H1 (cell line): ENCODE measurements around the gene CD248. TPM values are rescaled to one million over a fixed set of nuclear protein-coding genes. Genes with fewer than 3 reads are reported as not detected.

ENCODE experiments used
- CTCF ChIA-PET: fragments of 300-600 bp; sonication (Branson Sonifier 250); formaldehyde crosslinking; loops from one replicate; lab custom pipeline; 2021; ENCODE audit not compliant: partially characterized antibody; lab: Charles Lee
- POLR2A ChIA-PET: fragments of 300-600 bp; sonication (Branson Sonifier 250); formaldehyde crosslinking; loops from one replicate; lab custom pipeline; 2021; ENCODE audit warnings: inconsistent platforms; ENCODE audit not compliant: partially characterized antibody; lab: Charles Lee
- DNase-seq, 2 experiments: peaks; one replicate each; pipeline versions ENCODE4 v3.0.0 to v3.0.0-alpha.2; 2010 to 2022; ENCODE audit warnings: low spot score in 2 of 2, low read depth in 1 of 2, mixed read lengths in 1 of 2
- FAIRE-seq: peaks from 2 replicates; lab custom pipeline; 2011; peaks lifted over from hg19 to GRCh38; lab: Jason Lieb, UNC
- H2AFZ ChIP-seq: 2 replicates; pipeline ENCODE4 v1.8.1; 2012; ENCODE audit warnings: low read length, inconsistent platforms
- H2AK5ac ChIP-seq: 2 replicates; pipeline ENCODE4 v1.6.1; 2013; ENCODE audit warnings: low read depth, low read length
- H2BK120ac ChIP-seq: replicated peaks from 2 replicates; pipeline ENCODE3; 2013; ENCODE audit warnings: low read depth, low read length, inconsistent platforms
- H2BK12ac ChIP-seq: 2 replicates; pipeline ENCODE4 v1.6.1; 2013; ENCODE audit warnings: low read depth, low read length
- H2BK15ac ChIP-seq: 2 replicates; pipeline ENCODE4 v1.6.1; 2013; ENCODE audit warnings: low read length
- H2BK20ac ChIP-seq: 2 replicates; pipeline ENCODE4 v1.6.1; 2013; ENCODE audit warnings: low read length
- H2BK5ac ChIP-seq: 2 replicates; pipeline ENCODE4 v1.6.1; 2013; ENCODE audit warnings: low read depth, low read length
- H3K14ac ChIP-seq: 2 replicates; pipeline ENCODE4 v1.6.1; 2013; ENCODE audit warnings: inconsistent platforms; ENCODE audit not compliant: insufficient read length
- H3K18ac ChIP-seq: 2 replicates; pipeline ENCODE4 v1.6.1; 2013; ENCODE audit warnings: low read length; ENCODE audit errors: extremely low read depth
- H3K23ac ChIP-seq: 2 replicates; pipeline ENCODE4 v1.6.1; 2013; ENCODE audit warnings: inconsistent platforms; ENCODE audit not compliant: insufficient read length
- H3K23me2 ChIP-seq: 2 replicates; pipeline ENCODE4 v1.6.1; 2013; ENCODE audit warnings: low read depth, low read length
- H3K27ac ChIP-seq: 2 replicates; pipeline ENCODE4 v1.6.1; 2011; ENCODE audit warnings: low read depth, low read length, inconsistent platforms
- H3K27me3 ChIP-seq, 4 experiments: replicated peaks in 1 of 4; 1 replicate in 1 of 4; 2 replicates in 3 of 4; pipeline versions ENCODE4 v1.6.1 to v1.8.1; 2011 to 2013; ENCODE audit warnings: low read length in 3 of 4, mild to moderate bottlenecking in 3 of 4, inconsistent platforms in 2 of 4, mixed read lengths in 2 of 4, moderate library complexity in 1 of 4; ENCODE audit not compliant: control insufficient read depth in 3 of 4, insufficient read depth in 3 of 4; ENCODE audit errors: extremely low read depth in 1 of 4
- H3K36me3 ChIP-seq, 4 experiments: 2 replicates each; pipeline versions ENCODE4 v1.6.1 to v1.8.1; 2011 to 2013; ENCODE audit warnings: mild to moderate bottlenecking in 4 of 4, low read length in 3 of 4, moderate library complexity in 2 of 4, control low read depth in 1 of 4, inconsistent platforms in 1 of 4; ENCODE audit not compliant: insufficient read depth in 4 of 4, control insufficient read depth in 2 of 4
- H3K4ac ChIP-seq: replicated peaks from 2 replicates; pipeline ENCODE3; 2013; ENCODE audit warnings: low read length, low read depth, mixed read lengths, inconsistent platforms; ENCODE audit not compliant: insufficient read length
- H3K4me1 ChIP-seq, 4 experiments: replicated peaks in 1 of 4; 1 replicate in 1 of 4; 2 replicates in 3 of 4; pipeline versions ENCODE4 v1.6.1 to v1.8.1; 2011 to 2013; ENCODE audit warnings: low read length in 3 of 4, inconsistent platforms in 2 of 4, mixed read lengths in 1 of 4; ENCODE audit not compliant: insufficient read depth in 4 of 4, control insufficient read depth in 3 of 4
- H3K4me2 ChIP-seq, 2 experiments: 2 replicates each; pipeline versions ENCODE4 v1.6.1 to v1.8.1; 2011 to 2013; ENCODE audit warnings: low read depth in 2 of 2, low read length in 2 of 2, control low read depth in 1 of 2, inconsistent platforms in 1 of 2, mild to moderate bottlenecking in 1 of 2; ENCODE audit not compliant: insufficient read depth in 1 of 2
- H3K4me3 ChIP-seq, 4 experiments: fragments of 200-600, 300-600 bp in 1 of 4; sonication (generic), shearing (Covaris generic), sonication (Bioruptor Twin) in 1 of 4; 2 replicates each; pipeline versions ENCODE4 v1.5.1 to v1.8.1; 2011 to 2016; ENCODE audit warnings: low read length in 4 of 4, low read depth in 3 of 4, control low read depth in 2 of 4, inconsistent platforms in 2 of 4, mild to moderate bottlenecking in 2 of 4, mixed read lengths in 1 of 4, moderate library complexity in 1 of 4; ENCODE audit not compliant: insufficient read depth in 2 of 4; ENCODE audit errors: extremely low read depth in 1 of 4
- H3K56ac ChIP-seq: replicated peaks from 2 replicates; pipeline ENCODE3; 2013; ENCODE audit warnings: low read depth, mild to moderate bottlenecking, mixed read lengths, low read length, inconsistent platforms; ENCODE audit not compliant: insufficient read length
- H3K79me1 ChIP-seq: 2 replicates; pipeline ENCODE4 v1.6.1; 2013; ENCODE audit warnings: low read depth, low read length, control low read depth
- H3K79me2 ChIP-seq, 2 experiments: 2 replicates each; pipeline versions ENCODE4 v1.6.1 to v1.8.1; 2012 to 2013; ENCODE audit warnings: low read length in 2 of 2, mild to moderate bottlenecking in 2 of 2, inconsistent platforms in 1 of 2; ENCODE audit not compliant: insufficient read depth in 2 of 2, control insufficient read depth in 1 of 2
- H3K9ac ChIP-seq, 4 experiments: replicated peaks in 1 of 4; 1 replicate in 1 of 4; 2 replicates in 3 of 4; pipeline versions ENCODE4 v1.6.1 to v1.8.1; 2011 to 2013; ENCODE audit warnings: low read depth in 3 of 4, low read length in 3 of 4, control low read depth in 2 of 4, mild to moderate bottlenecking in 2 of 4, moderate library complexity in 2 of 4, inconsistent platforms in 1 of 4; ENCODE audit errors: extremely low read depth in 1 of 4
- H3K9me3 ChIP-seq, 2 experiments: 2 replicates each; pipeline versions ENCODE4 v1.6.1 to v1.8.1; 2012 to 2013; ENCODE audit warnings: mild to moderate bottlenecking in 2 of 2, moderate library complexity in 2 of 2, control low read depth in 1 of 2, inconsistent platforms in 1 of 2, low read depth in 1 of 2, low read length in 1 of 2, mixed read lengths in 1 of 2; ENCODE audit not compliant: insufficient read depth in 2 of 2
- H4K20me1 ChIP-seq, 2 experiments: replicated peaks in 1 of 2; 2 replicates each; pipeline versions ENCODE3 to v1.8.1; 2011 to 2013; ENCODE audit warnings: inconsistent platforms in 2 of 2, low read length in 2 of 2, mild to moderate bottlenecking in 1 of 2; ENCODE audit not compliant: insufficient read depth in 2 of 2, control insufficient read depth in 1 of 2
- H4K5ac ChIP-seq: 2 replicates; pipeline ENCODE4 v1.6.1; 2013; ENCODE audit warnings: low read length, low read depth, mixed read lengths, inconsistent platforms; ENCODE audit not compliant: insufficient read length
- H4K8ac ChIP-seq: 2 replicates; pipeline ENCODE4 v1.8.0; 2013; ENCODE audit warnings: mild to moderate bottlenecking, moderate library complexity, low read length, inconsistent platforms; ENCODE audit not compliant: insufficient read depth; ENCODE audit errors: extremely low read depth
- H4K91ac ChIP-seq: replicated peaks from 2 replicates; pipeline ENCODE3; 2013; ENCODE audit warnings: low read length, mixed read lengths, inconsistent platforms; ENCODE audit not compliant: insufficient read length
- CBX8 ChIP-seq: fragments of 300-800, 300-1000 bp; sonication (generic); IDR thresholded peaks from 2 replicates; pipeline ENCODE4 v1.7.1; 2016; ENCODE audit warnings: low read depth, low read length, borderline replicate concordance
- CREB1 ChIP-seq: IDR thresholded peaks from 2 replicates; pipeline ENCODE4 v1.6.1; 2012; ENCODE audit warnings: inconsistent platforms
- E2F6 ChIP-seq: IDR thresholded peaks from 2 replicates; pipeline ENCODE4 v1.6.1; 2012; ENCODE audit warnings: inconsistent platforms
- GABPA ChIP-seq: IDR thresholded peaks from 2 replicates; pipeline ENCODE4 v1.6.1; 2011; ENCODE audit warnings: mild to moderate bottlenecking, low read length, moderate library complexity, borderline replicate concordance; ENCODE audit not compliant: insufficient read depth
- NRF1 ChIP-seq: IDR thresholded peaks from 2 replicates; pipeline ENCODE4 v1.6.1; 2011; ENCODE audit warnings: mild to moderate bottlenecking, low read depth, low read length, improper control_type of control experiment
- SUZ12 ChIP-seq: fragments of 200-600 bp; sonication (generic); IDR thresholded peaks from 2 replicates; pipeline ENCODE4 v1.6.1; 2012; ENCODE audit warnings: mild to moderate bottlenecking, inconsistent platforms, low read length, moderate library complexity, mixed read lengths
- WGBS, 2 experiments: shearing (Covaris generic) in 1 of 2; methylation state at CpG; one replicate each; pipeline versions ENCODE4 v1.1.6 to v1.1.7; 2013 to 2015; ENCODE audit warnings: low lambda C conversion rate in 2 of 2, mixed read lengths in 2 of 2, inconsistent platforms in 1 of 2, low coverage in 1 of 2, missing lambda C conversion rate in 1 of 2; ENCODE audit not compliant: insufficient replicate concordance in 2 of 2, insufficient coverage in 1 of 2, insufficient read length in 1 of 2; ENCODE audit errors: extremely low coverage in 1 of 2, missing lambda C conversion rate in 1 of 2; 5-methylcytosine and 5-hydroxymethylcytosine counted together
- polyA plus RNA-seq, 7 experiments: library from polyadenylated mRNA; depleted of rRNA in 3 of 7; stranded (reverse) in 5 of 7; unstranded in 2 of 7; fragments of >200 nt in 5 of 7; fragments of 200-250 nt in 2 of 7; gene quantifications; 1 replicate in 5 of 7; 2 replicates in 1 of 7; 4 replicates in 1 of 7; pipeline versions ENCODE4 v1.2.1 to v1.2.3, GENCODE V29; 2011 to 2013; ENCODE audit warnings: missing spikeins in 2 of 7, mixed read lengths in 2 of 7
- total RNA-seq: library from RNA; stranded (reverse); fragmentation: NEBNext Ultra II Directional; extraction: Animal tissue kit (Norgen Biotek cat#: 25700); gene quantifications from 2 replicates; pipeline ENCODE4 v1.2.1, GENCODE V29; 2021

CD248 gene
- total and polyA plus RNA-seq, 2 of the 8 experiments (the other 6 are each of a cell fraction or from before 2014, with no cell fraction given), result 2.7 to 3.9 TPM

- H3K36me3 ChIP-seq, result no peaks in the 10 kb centered on the region
- H4K5ac ChIP-seq, result no peak overlapping the region
- TF ChIP-seq GABPA (no peak), NRF1 (no peak), CREB1 (no peak), CBX8 (no peak), E2F6 (no peak), SUZ12 (no peak)
- TF ChIP-seq, all 59 proteins: peak for 0
- ChIA-PET CTCF (interaction anchor here (1.2 to 4.0 kb wide), 3 partner anchors 11 to 40 kb away, joined by 3 to 73 read pairs (median 6); no protein-coding TSS in a partner anchor), POLR2A (interaction anchor here (2.2 kb wide), 1 partner anchor 10 kb away, joined by 6 read pairs; no protein-coding TSS in a partner anchor)
- Histone ChIP-seq H4K8ac (no peak overlapping the region), H3K79me2 (no peaks in the 10 kb centered on the region), H3K4me3 (no peak overlapping the region), H3K18ac (no peak overlapping the region), H3K4me2 (no peak overlapping the region), H2BK12ac (peak overlapping the region; percentile 12; the same call in 1 of the 2 replicates), H2BK15ac (no peak overlapping the region), H4K20me1 (no peaks in the 10 kb centered on the region), H3K9ac (no peak overlapping the region), H2AK5ac (no peak overlapping the region), H3K23me2 (peaks cover 3% of the 10 kb centered on the region; the same call in 1 of the 2 replicates), H3K27me3 (peaks cover 0 to 7% (median 7%) of the 10 kb centered on the region in 4 experiments; a peak in 3 of 7 replicates), H4K91ac (no peak overlapping the region), H3K23ac (no peak overlapping the region), H2BK20ac (no peak overlapping the region), H3K27ac (no peak overlapping the region), H3K56ac (no peak overlapping the region), H3K4ac (no peak overlapping the region), H3K4me1 (peaks cover 3 to 11% (median 7%) of the 10 kb centered on the region in 4 experiments; a peak in 6 of 7 replicates), H2AFZ (no peak overlapping the region), H2BK5ac (no peak overlapping the region), H2BK120ac (no peak overlapping the region), H3K9me3 (no peaks in the 10 kb centered on the region), H3K79me1 (no peaks in the 10 kb centered on the region), H3K14ac (no peak overlapping the region)
- FAIRE-seq, result no peak
- 93% methylated on average over 1 of the region's 1 CpG; no CpG with 5 or more reads in 1 of the 2 experiments for WGBS, 2 experiments
- DNase-seq, result no peak
Measured at GRCh38 chr11:66323684-66324083, 6.8 kb upstream of the CD248 start.
